CD4-positive, alpha-beta T cell treated with Interleukin-6 for 4 hours (primary cell): ENCODE measurements around the gene TDRD7.

Experiments
- DNase-seq: peaks from one replicate; pipeline ENCODE4 v3.0.0-alpha.2; 2020; ENCODE audit warnings: mixed read lengths

Gene TDRD7

GRCh38 chr9:97534185-97534584 lies 122.3 kb downstream of the TDRD7 start:
- no peak for DNase-seq

- no peak for DNase-seq
These were observed 123.2 kb downstream of the TDRD7 start for GRCh38 chr9:97534961-97535594.

- DNase-seq, result no peak
These were observed 123.9 kb downstream of the TDRD7 start for GRCh38 chr9:97535771-97536170.

- no peak for DNase-seq
These were observed 124.6 kb downstream of the TDRD7 start for GRCh38 chr9:97536480-97536879.

- no peak for DNase-seq
These were observed 131.7 kb downstream of the TDRD7 start for GRCh38 chr9:97543561-97543960.

- no peak for DNase-seq
These were observed 133.6 kb downstream of the TDRD7 start for GRCh38 chr9:97545486-97545885.
